ENCODE data around the gene ZNF549. TPM values are rescaled to one million over a fixed set of nuclear protein-coding genes. Genes with fewer than 3 reads are reported as not detected.

Gene ZNF549
- total RNA-seq (2021) = 8.8 to 9.7 TPM (median 9.2 TPM) in 3 replicates
- percentile 79 among the genes with signal in this experiment for Bru-seq, nascent RNA
- long read RNA-seq, experiment 1, full-length matches to known transcripts = 32 of 42 reads
- long read RNA-seq, experiment 1, partial matches to known transcripts = 2 of 42 reads
- long read RNA-seq, experiment 1, other reads (novel, unspliced or antisense) = 8 of 42 reads
- long read RNA-seq, experiment 2, full-length matches to known transcripts = 5 of 15 reads
- long read RNA-seq, experiment 2, partial matches to known transcripts = 9 of 15 reads
- long read RNA-seq, experiment 2, other reads (novel, unspliced or antisense) = 1 of 15 reads
- long read RNA-seq, experiment 3, full-length matches to known transcripts = 4 of 7 reads
- long read RNA-seq, experiment 3, partial matches to known transcripts = 0 of 7 reads
- long read RNA-seq, experiment 3, other reads (novel, unspliced or antisense) = 3 of 7 reads

- DNase-seq (ENCODE audit: low spot score) (peak; percentile 94), ATAC-seq (peak; percentile 98)
- peaks cover 11% of the 10 kb centered on the region for H3K36me3 Mint-ChIP-seq
- POLR2A ChIA-PET = interaction anchor here (0.8 kb wide), 1 partner anchor 10 kb away, joined by 3 read pairs; no protein-coding TSS in a partner anchor
- H3K4me1 Mint-ChIP-seq = peaks cover 11% of the 10 kb centered on the region
- peak within 1 kb of the TSS; percentile 88 for H3K27ac Mint-ChIP-seq
- peak within 1 kb of the TSS; percentile 92 for H3K4me3 Mint-ChIP-seq
- peaks cover 9% of the 10 kb centered on the region for H3K9me3 Mint-ChIP-seq
- peaks cover 6% of the 10 kb centered on the region for H3K27me3 Mint-ChIP-seq (ENCODE audit: low read depth)
- CTCF ChIA-PET = interaction anchor here (0.7 to 0.9 kb wide), 3 partner anchors 25 to 138 kb away, joined by 3 read pairs; partner anchors contain the start of gene ZNF548
- TF ChIP-seq ZBTB21 (CRISPR knock-in tag; IDR thresholded peaks at IDR 0.05; ENCODE audit: borderline replicate concordance) (peak; percentile 92), ATF3 (CRISPR knock-in tag; conservative IDR thresholded peaks at IDR 0.05) (no peak), ZNF232 (CRISPR knock-in tag; IDR thresholded peaks at IDR 0.05) (peak; percentile 64; the same call in 1 of the 2 replicates), TP53 (CRISPR knock-in tag; IDR thresholded peaks at IDR 0.05) (no peak), HMGXB4 (CRISPR knock-in tag; IDR thresholded peaks at IDR 0.05) (peak; percentile 75), TEAD4 (CRISPR knock-in tag; IDR thresholded peaks at IDR 0.05) (no peak), USF2 (CRISPR knock-in tag; IDR thresholded peaks at IDR 0.05) (0 out of 2 replicates have a peak, but pooled peaks have one; percentile 22), NFYB (CRISPR knock-in tag; conservative IDR thresholded peaks at IDR 0.05; ENCODE audit: low read depth) (peak; percentile 48), FOXK1 (CRISPR knock-in tag; IDR thresholded peaks at IDR 0.05) (peak; percentile 66), PREB (CRISPR knock-in tag; IDR thresholded peaks at IDR 0.05; ENCODE audit: borderline replicate concordance) (0 out of 2 replicates have a peak, but pooled peaks have one; percentile 28), OVOL2 (CRISPR knock-in tag; IDR thresholded peaks at IDR 0.05; ENCODE audit: borderline replicate concordance) (no peak), ELF4 (CRISPR knock-in tag; IDR thresholded peaks at IDR 0.05; ENCODE audit: low read depth) (no peak), E2F5 (CRISPR knock-in tag; IDR thresholded peaks at IDR 0.05) (0 out of 2 replicates have a peak, but pooled peaks have one; percentile 77), ESRRA (CRISPR knock-in tag; IDR thresholded peaks at IDR 0.05; ENCODE audit: borderline replicate concordance) (no peak), NFE2L1 (CRISPR knock-in tag; IDR thresholded peaks at IDR 0.05) (0 out of 2 replicates have a peak, but pooled peaks have one; percentile 62), GABPB1 (CRISPR knock-in tag; IDR thresholded peaks at IDR 0.05) (peak; percentile 79), ETV6 (CRISPR knock-in tag; IDR thresholded peaks at IDR 0.05) (peak; percentile 90), FOXP4 (CRISPR knock-in tag; IDR thresholded peaks at IDR 0.05) (peak; percentile 69; the same call in 1 of the 2 replicates)
- TF ChIP-seq, protein P1, sequence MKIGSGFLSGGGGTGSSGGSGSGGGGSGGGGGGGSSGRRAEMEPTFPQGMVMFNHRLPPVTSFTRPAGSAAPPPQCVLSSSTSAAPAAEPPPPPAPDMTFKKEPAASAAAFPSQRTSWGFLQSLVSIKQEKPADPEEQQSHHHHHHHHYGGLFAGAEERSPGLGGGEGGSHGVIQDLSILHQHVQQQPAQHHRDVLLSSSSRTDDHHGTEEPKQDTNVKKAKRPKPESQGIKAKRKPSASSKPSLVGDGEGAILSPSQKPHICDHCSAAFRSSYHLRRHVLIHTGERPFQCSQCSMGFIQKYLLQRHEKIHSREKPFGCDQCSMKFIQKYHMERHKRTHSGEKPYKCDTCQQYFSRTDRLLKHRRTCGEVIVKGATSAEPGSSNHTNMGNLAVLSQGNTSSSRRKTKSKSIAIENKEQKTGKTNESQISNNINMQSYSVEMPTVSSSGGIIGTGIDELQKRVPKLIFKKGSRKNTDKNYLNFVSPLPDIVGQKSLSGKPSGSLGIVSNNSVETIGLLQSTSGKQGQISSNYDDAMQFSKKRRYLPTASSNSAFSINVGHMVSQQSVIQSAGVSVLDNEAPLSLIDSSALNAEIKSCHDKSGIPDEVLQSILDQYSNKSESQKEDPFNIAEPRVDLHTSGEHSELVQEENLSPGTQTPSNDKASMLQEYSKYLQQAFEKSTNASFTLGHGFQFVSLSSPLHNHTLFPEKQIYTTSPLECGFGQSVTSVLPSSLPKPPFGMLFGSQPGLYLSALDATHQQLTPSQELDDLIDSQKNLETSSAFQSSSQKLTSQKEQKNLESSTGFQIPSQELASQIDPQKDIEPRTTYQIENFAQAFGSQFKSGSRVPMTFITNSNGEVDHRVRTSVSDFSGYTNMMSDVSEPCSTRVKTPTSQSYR (CRISPR knock-in tag; IDR thresholded peaks at IDR 0.05) = 0 out of 2 replicates have a peak, but pooled peaks have one; percentile 43
- TF ChIP-seq, protein P2, sequence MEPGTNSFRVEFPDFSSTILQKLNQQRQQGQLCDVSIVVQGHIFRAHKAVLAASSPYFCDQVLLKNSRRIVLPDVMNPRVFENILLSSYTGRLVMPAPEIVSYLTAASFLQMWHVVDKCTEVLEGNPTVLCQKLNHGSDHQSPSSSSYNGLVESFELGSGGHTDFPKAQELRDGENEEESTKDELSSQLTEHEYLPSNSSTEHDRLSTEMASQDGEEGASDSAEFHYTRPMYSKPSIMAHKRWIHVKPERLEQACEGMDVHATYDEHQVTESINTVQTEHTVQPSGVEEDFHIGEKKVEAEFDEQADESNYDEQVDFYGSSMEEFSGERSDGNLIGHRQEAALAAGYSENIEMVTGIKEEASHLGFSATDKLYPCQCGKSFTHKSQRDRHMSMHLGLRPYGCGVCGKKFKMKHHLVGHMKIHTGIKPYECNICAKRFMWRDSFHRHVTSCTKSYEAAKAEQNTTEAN (CRISPR knock-in tag; IDR thresholded peaks at IDR 0.05) = peak; percentile 71; the same call in 1 of the 2 replicates
- TF ChIP-seq, protein P3, sequence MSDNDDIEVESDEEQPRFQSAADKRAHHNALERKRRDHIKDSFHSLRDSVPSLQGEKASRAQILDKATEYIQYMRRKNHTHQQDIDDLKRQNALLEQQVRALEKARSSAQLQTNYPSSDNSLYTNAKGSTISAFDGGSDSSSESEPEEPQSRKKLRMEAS (CRISPR knock-in tag; IDR thresholded peaks at IDR 0.05) = peak; percentile 91
- TF ChIP-seq, protein P4, sequence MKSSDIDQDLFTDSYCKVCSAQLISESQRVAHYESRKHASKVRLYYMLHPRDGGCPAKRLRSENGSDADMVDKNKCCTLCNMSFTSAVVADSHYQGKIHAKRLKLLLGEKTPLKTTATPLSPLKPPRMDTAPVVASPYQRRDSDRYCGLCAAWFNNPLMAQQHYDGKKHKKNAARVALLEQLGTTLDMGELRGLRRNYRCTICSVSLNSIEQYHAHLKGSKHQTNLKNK (CRISPR knock-in tag; IDR thresholded peaks at IDR 0.05) = no peak
Observed at GRCh38 chr19:57527136-57527881, at the start of gene ZNF549. TSS of gene ZNF549 (plus strand) at chr19:57527356. CDS start at chr19:57527574, 218 bp downstream.
